ENCODE data around the gene AIFM1. TPM values are rescaled to one million over a fixed set of nuclear protein-coding genes. Genes with fewer than 3 reads are reported as not detected.

The AIFM1 gene
- total RNA-seq, 1 experiment from 2014 or later: 52.7 TPM

GRCh38 chrX:130080791-130081367, 84.8 kb downstream of the AIFM1 start:
- no peak for TF ChIP-seq CTCF (IDR thresholded peaks at IDR 0.05; ENCODE audit: unreplicated experiment)
- no peak for DNase-seq
- BruUV-seq (replicated peaks): no TSS peak
- CTCF ChIA-PET: interaction anchor here (1.0 kb wide), 1 partner anchor 40 kb away, joined by 5 read pairs; no protein-coding TSS in a partner anchor
- Mint-ChIP-seq H3K9me3 (ENCODE audit: low read depth, unreplicated experiment) (no peaks in the 10 kb centered on the region), H3K4me3 (ENCODE audit: low read depth, unreplicated experiment) (no peak overlapping the region), H3K4me1 (ENCODE audit: low read depth, unreplicated experiment) (no peaks in the 10 kb centered on the region), H3K27ac (ENCODE audit: unreplicated experiment) (no peak overlapping the region), H3K27me3 (ENCODE audit: unreplicated experiment) (no peaks in the 10 kb centered on the region), H3K36me3 (ENCODE audit: insufficient read depth, unreplicated experiment) (peaks cover 9% of the 10 kb centered on the region)
- intact Hi-C loops (cut with micrococcal nuclease; ENCODE audit: unreplicated experiment): loop anchor here (1.0 kb wide), 1 partner anchor 39 kb away; no protein-coding TSS in a partner anchor

GRCh38 chrX:130079824-130080406, 85.7 kb downstream of the AIFM1 start:
- intact Hi-C loops (cut with micrococcal nuclease; ENCODE audit: unreplicated experiment): loop anchor here (1.0 to 5.0 kb wide), 3 partner anchors 40 to 112 kb away; no protein-coding TSS in a partner anchor

More at GRCh38 chrX:130079824-130080406, 85.7 kb downstream of the AIFM1 start:
- peak; percentile 68 for TF ChIP-seq CTCF (IDR thresholded peaks at IDR 0.05; ENCODE audit: unreplicated experiment)
- peaks cover 9% of the 10 kb centered on the region for H3K36me3 Mint-ChIP-seq (ENCODE audit: insufficient read depth, unreplicated experiment)
- peak; percentile 61 for DNase-seq
- no peaks in the 10 kb centered on the region for H3K9me3 Mint-ChIP-seq (ENCODE audit: low read depth, unreplicated experiment)
- CTCF ChIA-PET: interaction anchor here (0.7 to 1.2 kb wide), 9 partner anchors 9 to 119 kb away, joined by 3 to 5 read pairs (median 3); no protein-coding TSS in a partner anchor
- no peaks in the 10 kb centered on the region for H3K4me1 Mint-ChIP-seq (ENCODE audit: low read depth, unreplicated experiment)
- no peaks in the 10 kb centered on the region for H3K27me3 Mint-ChIP-seq (ENCODE audit: unreplicated experiment)
- no TSS peak for BruUV-seq (replicated peaks)
- H3K27ac Mint-ChIP-seq (ENCODE audit: unreplicated experiment): peak overlapping the region; percentile 20
- H3K4me3 Mint-ChIP-seq (ENCODE audit: low read depth, unreplicated experiment): no peak overlapping the region

Other genes starting within 250 kb of the AIFM1 start
- gene BCORL1, start 183.2 kb downstream of the AIFM1 start, total RNA-seq (2022): 6.7 and 10.1 TPM in 2 replicates
- 21.0 and 24.2 TPM in 2 replicates for gene ELF4, start 55.3 kb downstream of the AIFM1 start, total RNA-seq (2022)
- not detected in 2 replicates for gene RAB33A, start 6.1 kb upstream of the AIFM1 start, total RNA-seq (2022)
- gene ZNF280C, start 103.1 kb upstream of the AIFM1 start, total RNA-seq (2022): 7.9 and 8.8 TPM in 2 replicates
- gene SLC25A14, start 174.1 kb upstream of the AIFM1 start, total RNA-seq (2022): 12.1 and 15.4 TPM in 2 replicates
- gene GPR119, start 219.8 kb upstream of the AIFM1 start, total RNA-seq (2022): not detected in 2 replicates
- gene RBMX2, start 236.1 kb upstream of the AIFM1 start, total RNA-seq (2022): 31.3 and 33.1 TPM in 2 replicates